GM12873 (cell line): Measurements from ENCODE around the gene GDAP1L1.

ENCODE experiments used
- CTCF ChIP-seq: IDR thresholded peaks from 2 replicates; pipeline ENCODE4 v1.5.1; 2012; ENCODE audit warnings: low read depth, mild to moderate bottlenecking, moderate library complexity, low read length, control low read depth; ENCODE audit not compliant: insufficient read depth; ENCODE audit errors: missing control alignments

The GDAP1L1 gene

GRCh38 chr20:44328428-44328827 is 81.3 kb downstream of the GDAP1L1 start:
- no peak for TF ChIP-seq CTCF
